GM23338 (cell line): Measurements from ENCODE around the gene SYPL2.

Source experiments
- CTCF ChIP-seq, 2 experiments: fragments of 200-600 bp in 1 of 2; sonication (generic) in 1 of 2; conservative IDR thresholded peaks; 2 replicates each; pipeline versions ENCODE4 v1.5.1 to v1.6.1; 2016 to 2017; ENCODE audit warnings: antibody characterized with exemption in 2 of 2, low read depth in 2 of 2, mild to moderate bottlenecking in 2 of 2, moderate library complexity in 1 of 2
- EZH2phosphoT487 ChIP-seq: fragments of 200-600 bp; sonication (generic); IDR thresholded peaks from one replicate; pipeline ENCODE4 v1.8.1; 2018; ENCODE audit warnings: antibody characterized with exemption; ENCODE audit not compliant: unreplicated experiment
- REST ChIP-seq: IDR thresholded peaks from one replicate; pipeline ENCODE4 v1.6.1; 2018; ENCODE audit warnings: antibody characterized with exemption; ENCODE audit not compliant: unreplicated experiment
- TF ChIP-seq, protein P1 (sequence below): fragments of 250-450 bp; sonication (Bioruptor Pico); IDR thresholded peaks from 2 replicates; pipeline ENCODE4 v1.5.0; 2020; ENCODE audit warnings: mild to moderate bottlenecking, moderate library complexity

- TF ChIP-seq CTCF (conservative IDR thresholded peaks at IDR 0.05; ENCODE audit: low read depth in 2 of 2): no peak
- no peak for TF ChIP-seq REST
- no peak for TF ChIP-seq EZH2phosphoT487
- TF ChIP-seq, protein P1, sequence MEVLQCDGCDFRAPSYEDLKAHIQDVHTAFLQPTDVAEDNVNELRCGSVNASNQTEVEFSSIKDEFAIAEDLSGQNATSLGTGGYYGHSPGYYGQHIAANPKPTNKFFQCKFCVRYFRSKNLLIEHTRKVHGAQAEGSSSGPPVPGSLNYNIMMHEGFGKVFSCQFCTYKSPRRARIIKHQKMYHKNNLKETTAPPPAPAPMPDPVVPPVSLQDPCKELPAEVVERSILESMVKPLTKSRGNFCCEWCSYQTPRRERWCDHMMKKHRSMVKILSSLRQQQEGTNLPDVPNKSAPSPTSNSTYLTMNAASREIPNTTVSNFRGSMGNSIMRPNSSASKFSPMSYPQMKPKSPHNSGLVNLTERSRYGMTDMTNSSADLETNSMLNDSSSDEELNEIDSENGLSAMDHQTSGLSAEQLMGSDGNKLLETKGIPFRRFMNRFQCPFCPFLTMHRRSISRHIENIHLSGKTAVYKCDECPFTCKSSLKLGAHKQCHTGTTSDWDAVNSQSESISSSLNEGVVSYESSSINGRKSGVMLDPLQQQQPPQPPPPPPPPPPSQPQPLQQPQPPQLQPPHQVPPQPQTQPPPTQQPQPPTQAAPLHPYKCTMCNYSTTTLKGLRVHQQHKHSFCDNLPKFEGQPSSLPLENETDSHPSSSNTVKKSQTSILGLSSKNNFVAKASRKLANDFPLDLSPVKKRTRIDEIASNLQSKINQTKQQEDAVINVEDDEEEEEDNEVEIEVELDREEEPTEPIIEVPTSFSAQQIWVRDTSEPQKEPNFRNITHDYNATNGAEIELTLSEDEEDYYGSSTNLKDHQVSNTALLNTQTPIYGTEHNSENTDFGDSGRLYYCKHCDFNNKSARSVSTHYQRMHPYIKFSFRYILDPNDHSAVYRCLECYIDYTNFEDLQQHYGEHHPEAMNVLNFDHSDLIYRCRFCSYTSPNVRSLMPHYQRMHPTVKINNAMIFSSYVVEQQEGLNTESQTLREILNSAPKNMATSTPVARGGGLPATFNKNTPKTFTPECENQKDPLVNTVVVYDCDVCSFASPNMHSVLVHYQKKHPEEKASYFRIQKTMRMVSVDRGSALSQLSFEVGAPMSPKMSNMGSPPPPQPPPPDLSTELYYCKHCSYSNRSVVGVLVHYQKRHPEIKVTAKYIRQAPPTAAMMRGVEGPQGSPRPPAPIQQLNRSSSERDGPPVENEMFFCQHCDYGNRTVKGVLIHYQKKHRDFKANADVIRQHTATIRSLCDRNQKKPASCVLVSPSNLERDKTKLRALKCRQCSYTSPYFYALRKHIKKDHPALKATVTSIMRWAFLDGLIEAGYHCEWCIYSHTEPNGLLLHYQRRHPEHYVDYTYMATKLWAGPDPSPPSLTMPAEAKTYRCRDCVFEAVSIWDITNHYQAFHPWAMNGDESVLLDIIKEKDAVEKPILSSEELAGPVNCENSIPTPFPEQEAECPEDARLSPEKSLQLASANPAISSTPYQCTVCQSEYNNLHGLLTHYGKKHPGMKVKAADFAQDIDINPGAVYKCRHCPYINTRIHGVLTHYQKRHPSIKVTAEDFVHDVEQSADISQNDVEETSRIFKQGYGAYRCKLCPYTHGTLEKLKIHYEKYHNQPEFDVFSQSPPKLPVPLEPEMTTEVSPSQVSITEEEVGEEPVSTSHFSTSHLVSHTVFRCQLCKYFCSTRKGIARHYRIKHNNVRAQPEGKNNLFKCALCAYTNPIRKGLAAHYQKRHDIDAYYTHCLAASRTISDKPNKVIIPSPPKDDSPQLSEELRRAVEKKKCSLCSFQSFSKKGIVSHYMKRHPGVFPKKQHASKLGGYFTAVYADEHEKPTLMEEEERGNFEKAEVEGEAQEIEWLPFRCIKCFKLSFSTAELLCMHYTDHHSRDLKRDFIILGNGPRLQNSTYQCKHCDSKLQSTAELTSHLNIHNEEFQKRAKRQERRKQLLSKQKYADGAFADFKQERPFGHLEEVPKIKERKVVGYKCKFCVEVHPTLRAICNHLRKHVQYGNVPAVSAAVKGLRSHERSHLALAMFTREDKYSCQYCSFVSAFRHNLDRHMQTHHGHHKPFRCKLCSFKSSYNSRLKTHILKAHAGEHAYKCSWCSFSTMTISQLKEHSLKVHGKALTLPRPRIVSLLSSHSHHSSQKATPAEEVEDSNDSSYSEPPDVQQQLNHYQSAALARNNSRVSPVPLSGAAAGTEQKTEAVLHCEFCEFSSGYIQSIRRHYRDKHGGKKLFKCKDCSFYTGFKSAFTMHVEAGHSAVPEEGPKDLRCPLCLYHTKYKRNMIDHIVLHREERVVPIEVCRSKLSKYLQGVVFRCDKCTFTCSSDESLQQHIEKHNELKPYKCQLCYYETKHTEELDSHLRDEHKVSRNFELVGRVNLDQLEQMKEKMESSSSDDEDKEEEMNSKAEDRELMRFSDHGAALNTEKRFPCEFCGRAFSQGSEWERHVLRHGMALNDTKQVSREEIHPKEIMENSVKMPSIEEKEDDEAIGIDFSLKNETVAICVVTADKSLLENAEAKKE (CRISPR knock-in tag): no peak
These were observed 24.6 kb downstream of the SYPL2 start for GRCh38 chr1:109490934-109491302.
